ENCODE data around the gene SELENOW. TPM values are rescaled to one million over a fixed set of nuclear protein-coding genes. Genes with fewer than 3 reads are reported as not detected.

Gene SELENOW
- total RNA-seq, 2 experiments from 2014 or later = 71.6 TPM

- no peaks in the 10 kb centered on the region for H3K9me3 Mint-ChIP-seq
- Histone ChIP-seq H3K27me3 (ENCODE audit: control insufficient read depth in 1 of 2, insufficient read depth in 2 of 2, low read length in 2 of 2) (peaks cover 0 to under 1% of the 10 kb centered on the region in 2 experiments), H3K9me3 (ENCODE audit: control insufficient read depth in 1 of 2, insufficient read depth in 1 of 2, low read length in 2 of 2) (peaks cover 0 to 4% of the 10 kb centered on the region in 2 experiments), H3K4me1 (ENCODE audit: insufficient read depth, low read length) (no peaks in the 10 kb centered on the region), H3K36me3 (ENCODE audit: insufficient read depth, low read length) (no peaks in the 10 kb centered on the region), H3K27ac (ENCODE audit: low read depth in 1 of 2, low read length in 2 of 2) (no peak overlapping the region), H3K4me3 (ENCODE audit: low read length) (no peak overlapping the region)
- no peak for DNase-seq
- ChIA-PET CTCF (no interaction called here), POLR2A (interaction anchor here (0.5 kb wide), 1 partner anchor 442 kb away, joined by 3 read pairs; no protein-coding TSS in a partner anchor)
- no peak for TF ChIP-seq CTCF (IDR thresholded peaks at IDR 0.05)
- H3K4me3 Mint-ChIP-seq = no peak overlapping the region
- no peaks in the 10 kb centered on the region for H3K36me3 Mint-ChIP-seq (ENCODE audit: low read depth)
- no peak overlapping the region for H3K27ac Mint-ChIP-seq
- intact Hi-C loops (cut with DNase I, micrococcal nuclease) = no loop called here
- H3K4me1 Mint-ChIP-seq (ENCODE audit: low read depth) = no peaks in the 10 kb centered on the region
- peaks cover 16% of the 10 kb centered on the region for H3K27me3 Mint-ChIP-seq
- ATAC-seq (ENCODE audit: poor library complexity) = no peak
Observed at GRCh38 chr19:47826800-47827199, 48.3 kb downstream of the SELENOW start.

- intact Hi-C loops (cut with DNase I, micrococcal nuclease) = no loop called here
Observed at GRCh38 chr19:47832723-47833122, 54.2 kb downstream of the SELENOW start.

More at GRCh38 chr19:47832723-47833122, 54.2 kb downstream of the SELENOW start:
- Mint-ChIP-seq H3K4me1 (ENCODE audit: low read depth) (no peaks in the 10 kb centered on the region), H3K27ac (no peak overlapping the region), H3K27me3 (no peaks in the 10 kb centered on the region), H3K36me3 (ENCODE audit: low read depth) (no peaks in the 10 kb centered on the region), H3K4me3 (no peak overlapping the region), H3K9me3 (no peaks in the 10 kb centered on the region)
- Histone ChIP-seq H3K4me1 (ENCODE audit: insufficient read depth, low read length) (no peaks in the 10 kb centered on the region), H3K9me3 (ENCODE audit: control insufficient read depth in 1 of 2, insufficient read depth in 1 of 2, low read length in 2 of 2) (no peaks in the 10 kb centered on the region), H3K36me3 (ENCODE audit: insufficient read depth, low read length) (no peaks in the 10 kb centered on the region), H3K27ac (ENCODE audit: low read depth in 1 of 2, low read length in 2 of 2) (no peak overlapping the region), H3K27me3 (ENCODE audit: control insufficient read depth in 1 of 2, insufficient read depth in 2 of 2, low read length in 2 of 2) (peaks cover 0 to 2% of the 10 kb centered on the region in 2 experiments), H3K4me3 (ENCODE audit: low read length) (no peak overlapping the region)
- DNase-seq (no peak), ATAC-seq (ENCODE audit: poor library complexity) (no peak)
- no peak for TF ChIP-seq CTCF (IDR thresholded peaks at IDR 0.05)
- ChIA-PET POLR2A (no interaction called here), CTCF (no interaction called here)

Other genes with a start within 250 kb of the SELENOW start
- under 1 TPM; 0.81 to 0.88 TPM for gene ZNF541, start 205.6 kb upstream of the SELENOW start, total RNA-seq
- gene BICRA, start 169.6 kb upstream of the SELENOW start, total RNA-seq = 10 to 100 TPM; 21.2 to 22.0 TPM
- under 1 TPM in 1 of 2 experiments, not detected in 1; 0.16 TPM for gene EHD2, start 65.3 kb upstream of the SELENOW start, total RNA-seq
- gene NOP53, start 33.2 kb upstream of the SELENOW start, total RNA-seq = 1,000 to 10,000 TPM; 1,074 to 1,154 TPM
- not detected for gene TPRX1, start 25.8 kb downstream of the SELENOW start, total RNA-seq
- gene CRX, start 43.2 kb downstream of the SELENOW start, total RNA-seq = not detected
- not detected for gene TPRX2, start 80.5 kb downstream of the SELENOW start, total RNA-seq
- not detected for gene SULT2A1, start 107.6 kb downstream of the SELENOW start, total RNA-seq
- not detected for gene BSPH1, start 213.5 kb downstream of the SELENOW start, total RNA-seq
- not detected for gene ELSPBP1, start 215.9 kb downstream of the SELENOW start, total RNA-seq